GM21526 (cell line): Measurements from ENCODE around the gene REEP3.
A peak's percentile ranks its signal among the peaks of the same experiment; 100 is the strongest.

Source experiments
- ATAC-seq: cut with Tn5 transposase; IDR thresholded peaks from one replicate; pipeline ENCODE4 v1.9.1; 2021; ENCODE audit warnings: moderate library complexity; ENCODE audit not compliant: unreplicated experiment, low FRiP score

The REEP3 gene

GRCh38 chr10:63627396-63627795 lies 106.2 kb downstream of the REEP3 start:
- ATAC-seq: no peak

GRCh38 chr10:63627881-63628296 lies 106.7 kb downstream of the REEP3 start:
- no peak for ATAC-seq

DNA sequence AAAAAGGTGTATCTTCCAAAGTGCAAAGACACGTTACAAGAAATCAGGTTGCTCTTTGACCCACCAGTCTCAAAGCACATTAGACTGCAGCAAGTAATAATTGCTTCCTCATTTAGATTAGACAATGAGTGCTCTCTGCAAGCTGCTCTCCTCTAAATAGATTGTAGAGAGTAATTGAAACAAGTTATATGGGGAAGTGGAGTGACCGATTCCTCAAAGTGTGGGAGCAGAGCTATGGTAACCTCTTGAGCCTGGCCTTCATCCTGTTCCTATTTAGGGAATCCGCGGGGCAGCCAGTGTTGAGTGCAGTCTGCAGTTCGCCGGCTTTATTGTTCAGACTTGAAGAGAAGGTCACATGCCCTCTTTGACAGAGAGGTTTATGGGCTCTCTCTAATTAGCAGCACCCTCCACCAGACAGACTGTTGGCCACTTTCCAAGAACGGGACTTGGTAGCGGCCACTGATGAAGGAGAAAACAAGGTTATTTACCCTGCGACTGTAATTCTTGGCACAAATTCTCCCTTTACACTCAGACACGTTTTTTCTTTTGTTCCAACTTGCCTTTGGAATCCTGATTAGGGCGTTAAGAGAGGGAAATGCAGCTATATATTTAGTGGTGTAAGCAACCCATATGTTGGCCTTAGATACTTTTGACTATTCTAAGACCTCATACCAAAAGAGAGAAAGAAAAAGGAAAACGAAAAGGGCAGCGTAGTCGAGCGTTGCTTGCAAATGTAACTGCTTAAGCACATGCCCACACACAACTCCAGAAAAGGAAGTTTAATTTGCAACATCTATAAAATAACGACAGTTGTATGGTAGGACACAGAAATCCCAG lies 107.5 kb downstream of the REEP3 start:
- peak; percentile 33 for ATAC-seq

- peak; percentile 57 for ATAC-seq
These were observed 108.3 kb downstream of the REEP3 start for GRCh38 chr10:63629363-63630084.

- ATAC-seq: peak; percentile 58
These were observed 109.1 kb downstream of the REEP3 start for GRCh38 chr10:63630085-63630930.

- ATAC-seq: no peak
These were observed 109.9 kb downstream of the REEP3 start for GRCh38 chr10:63630931-63631680.

GRCh38 chr10:63631991-63632390 lies 110.8 kb downstream of the REEP3 start:
- ATAC-seq: no peak

DNA sequence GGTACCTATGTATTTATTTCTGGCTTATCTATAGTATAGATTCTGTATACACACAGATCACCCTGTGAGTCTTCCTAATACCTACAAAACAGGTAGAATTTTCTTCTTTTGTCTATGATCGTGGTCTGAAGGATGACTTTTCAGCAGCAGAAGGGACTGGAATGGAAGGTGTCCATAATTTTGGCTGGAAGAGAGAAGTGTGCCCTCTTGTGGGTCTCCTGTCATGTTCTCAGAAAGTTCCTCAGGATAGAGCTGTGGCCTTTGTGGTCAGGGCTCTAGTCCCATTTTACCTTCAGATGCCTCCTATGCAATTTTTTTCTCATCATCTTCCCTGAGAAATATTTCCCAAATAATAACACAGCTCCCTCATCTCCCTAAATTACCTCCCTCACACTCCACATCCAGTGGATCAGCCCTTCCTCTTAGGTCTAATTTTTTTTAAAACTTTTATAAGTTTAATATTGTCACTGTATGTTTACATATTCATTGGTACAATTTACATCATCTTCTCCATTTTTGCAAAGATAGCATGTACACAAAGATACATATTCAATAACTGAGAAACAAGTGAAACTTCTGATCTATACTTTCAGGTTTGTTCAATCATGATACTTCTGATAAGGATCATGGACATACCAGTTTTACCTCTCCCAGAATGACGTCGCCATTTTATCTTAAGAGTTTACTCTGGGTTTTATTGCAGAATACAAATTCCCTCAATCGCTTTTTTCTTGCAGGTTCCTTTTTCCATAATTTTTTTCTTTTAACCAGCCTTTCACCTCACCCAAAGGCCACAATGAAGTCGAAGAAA lies 112.7 kb downstream of the REEP3 start:
- no peak for ATAC-seq

DNA sequence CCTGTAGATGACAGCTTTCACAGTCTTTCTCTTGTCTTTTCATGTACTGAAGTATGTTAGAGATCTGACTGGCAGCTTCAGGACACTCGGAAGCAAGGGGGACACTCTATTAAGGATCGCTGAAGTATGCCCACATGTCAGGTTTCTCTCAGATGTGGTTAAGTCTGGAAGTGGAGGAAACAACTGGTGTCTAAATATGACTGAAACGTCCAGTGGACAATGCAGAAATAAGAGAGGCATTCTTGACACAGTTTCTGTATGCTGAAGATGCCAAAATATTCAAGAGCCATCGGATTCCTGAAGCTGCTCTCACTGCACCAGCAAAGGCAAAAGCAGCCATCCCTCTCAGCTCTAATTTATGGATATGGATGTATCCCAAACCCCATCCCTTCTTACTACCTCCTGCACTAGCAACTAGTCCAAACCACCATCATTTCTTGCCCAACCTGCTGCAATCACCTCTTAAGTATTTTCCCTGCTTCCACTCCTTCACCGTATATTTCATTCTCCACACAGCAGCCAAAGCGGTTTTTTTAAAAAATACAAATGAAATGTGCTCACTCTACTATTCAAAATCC lies 113.4 kb downstream of the REEP3 start:
- no peak for ATAC-seq

DNA sequence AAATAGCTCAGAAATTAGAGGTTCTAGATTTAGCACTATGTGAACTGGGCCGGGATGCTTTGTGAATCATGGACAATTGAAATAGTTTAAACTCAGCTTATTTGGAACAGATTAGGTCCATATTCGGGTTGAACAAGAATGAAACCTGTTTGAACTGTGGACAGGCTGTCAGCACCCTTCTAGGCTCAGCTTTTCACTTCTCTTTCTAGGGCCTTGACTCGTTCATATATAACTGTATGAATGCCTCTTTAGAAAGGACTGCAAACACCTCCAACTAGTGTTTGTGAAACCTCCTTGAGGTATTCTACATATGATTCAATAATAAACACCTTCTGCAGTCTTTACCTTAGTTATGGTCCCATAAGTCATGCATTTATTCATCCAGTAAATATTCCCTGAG lies 115.6 kb downstream of the REEP3 start:
- peak; percentile 79 for ATAC-seq

DNA sequence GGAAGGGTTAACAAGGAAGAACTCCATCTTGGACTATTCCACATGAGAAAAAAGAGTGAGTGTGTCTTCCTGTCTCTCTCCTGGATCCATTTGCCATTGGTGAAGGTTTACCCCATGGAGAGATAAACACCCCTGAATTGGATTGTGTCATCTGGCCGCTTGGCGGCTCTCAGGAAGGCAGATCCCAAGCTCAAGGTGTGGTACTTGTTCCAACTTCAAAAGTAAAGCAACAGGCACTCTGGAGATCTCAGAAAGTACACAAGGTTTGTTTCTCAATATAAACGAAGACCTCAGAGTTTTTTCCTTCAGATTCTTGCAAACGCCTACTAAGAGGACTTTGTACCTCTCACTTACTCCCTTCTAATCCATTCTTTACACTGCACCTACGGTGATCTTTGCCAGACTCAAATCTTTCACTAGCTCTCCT lies 116.7 kb downstream of the REEP3 start:
- ATAC-seq: no peak

- no peak for ATAC-seq
These were observed 120.2 kb downstream of the REEP3 start for GRCh38 chr10:63641366-63641765.

DNA sequence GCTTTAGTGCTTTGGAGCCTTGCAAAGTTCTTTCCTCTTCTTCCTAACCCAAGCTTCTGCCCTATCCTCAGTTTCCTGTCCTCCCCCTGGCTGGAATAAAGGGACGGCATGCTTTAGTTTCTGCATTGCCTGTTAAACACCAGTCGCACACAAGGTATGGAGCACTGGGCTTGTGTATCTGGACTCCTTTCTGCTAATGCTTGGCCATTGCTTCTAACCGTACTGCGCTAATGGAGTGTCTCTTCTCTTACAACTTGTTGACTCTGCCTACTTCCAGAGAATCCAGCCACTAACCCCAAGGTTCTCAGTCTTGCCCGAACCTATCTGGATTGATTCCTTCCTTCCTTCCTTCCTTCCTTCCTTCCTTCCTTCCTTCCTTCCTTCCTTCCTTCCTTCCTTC lies 120.6 kb downstream of the REEP3 start:
- ATAC-seq: no peak

GRCh38 chr10:63642808-63643207 lies 121.6 kb downstream of the REEP3 start:
- no peak for ATAC-seq

DNA sequence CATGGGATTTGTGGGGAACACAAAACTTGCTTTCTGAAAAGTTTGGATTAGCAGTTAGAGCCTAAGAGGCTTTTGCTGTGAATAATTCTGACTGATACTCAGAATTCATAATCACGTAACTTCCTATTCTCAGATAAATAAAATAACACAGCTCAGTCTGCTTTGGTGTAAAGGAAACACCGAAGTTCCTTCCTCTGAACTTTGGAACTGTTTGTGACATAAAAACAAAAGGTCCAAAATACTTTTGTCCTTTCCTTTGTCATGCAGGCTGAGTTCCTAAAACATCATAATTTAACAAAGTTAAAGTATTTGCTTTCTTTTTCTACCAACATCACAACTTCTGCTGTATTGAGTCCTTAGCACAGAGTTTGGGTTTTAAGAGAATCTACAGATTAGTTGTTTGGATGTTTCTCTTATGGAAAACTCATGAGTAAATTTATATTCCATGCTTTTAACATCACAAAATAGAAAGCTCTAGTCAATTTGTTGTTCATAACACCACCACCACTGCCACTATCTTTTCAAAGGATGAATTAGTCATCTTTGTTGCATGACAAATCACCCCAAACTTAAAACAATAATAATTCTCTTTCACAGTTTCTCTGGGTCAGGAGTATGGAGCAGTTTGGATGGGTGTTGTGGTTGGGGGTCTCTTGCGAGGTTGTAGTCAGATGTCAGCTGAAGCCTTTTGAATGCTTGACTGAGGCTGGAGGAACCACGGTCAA lies 123.4 kb downstream of the REEP3 start:
- no peak for ATAC-seq

DNA sequence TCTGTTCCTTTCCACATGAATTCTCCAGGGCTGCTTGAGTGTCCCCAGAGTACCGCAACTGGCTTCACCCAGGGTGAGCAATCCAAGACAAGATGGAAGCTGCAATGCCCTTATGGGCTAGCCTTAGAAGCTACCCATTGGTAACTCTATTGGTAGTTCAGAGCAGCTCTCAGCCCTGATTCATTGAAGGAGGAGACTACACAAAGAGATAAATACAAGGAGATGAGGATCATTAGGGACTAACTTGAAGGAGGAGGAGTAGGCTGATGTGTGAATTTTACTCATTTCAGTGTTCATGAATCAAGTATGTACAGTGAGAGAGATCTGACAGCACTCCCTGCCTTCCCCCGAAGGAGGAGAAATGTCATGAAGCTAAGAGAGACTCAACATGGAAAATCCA lies 124.0 kb downstream of the REEP3 start:
- ATAC-seq: no peak

- no peak for ATAC-seq
These were observed 125.3 kb downstream of the REEP3 start for GRCh38 chr10:63646491-63646890.

- no peak for ATAC-seq
These were observed 130.7 kb downstream of the REEP3 start for GRCh38 chr10:63651864-63652263.
